ENCODE results near the gene ANKRD1.

- TF ChIP-seq POLR2A (IDR thresholded peaks at IDR 0.05) (no peak), CTCF (IDR thresholded peaks at IDR 0.05) (no peak), POLR2AphosphoS5 (IDR thresholded peaks at IDR 0.05) (no peak), EP300 (IDR thresholded peaks at IDR 0.05) (no peak)
Observed at GRCh38 chr10:90945491-90946070, 24.7 kb upstream of the ANKRD1 start.
